H1 (cell line): ENCODE measurements around the gene STK33. TPM values are rescaled to one million over a fixed set of nuclear protein-coding genes. Genes with fewer than 3 reads are reported as not detected.

Experiments
- CTCF ChIA-PET: fragments of 300-600 bp; sonication (Branson Sonifier 250); formaldehyde crosslinking; loops from one replicate; lab custom pipeline; 2021; ENCODE audit not compliant: partially characterized antibody; lab: Charles Lee
- POLR2A ChIA-PET: fragments of 300-600 bp; sonication (Branson Sonifier 250); formaldehyde crosslinking; loops from one replicate; lab custom pipeline; 2021; ENCODE audit warnings: inconsistent platforms; ENCODE audit not compliant: partially characterized antibody; lab: Charles Lee
- DNase-seq, 2 experiments: peaks; one replicate each; pipeline versions ENCODE4 v3.0.0 to v3.0.0-alpha.2; 2010 to 2022; ENCODE audit warnings: low spot score in 2 of 2, low read depth in 1 of 2, mixed read lengths in 1 of 2
- FAIRE-seq: peaks from 2 replicates; lab custom pipeline; 2011; peaks lifted over from hg19 to GRCh38; lab: Jason Lieb, UNC
- H2AFZ ChIP-seq: 2 replicates; pipeline ENCODE4 v1.8.1; 2012; ENCODE audit warnings: low read length, inconsistent platforms
- H2AK5ac ChIP-seq: 2 replicates; pipeline ENCODE4 v1.6.1; 2013; ENCODE audit warnings: low read depth, low read length
- H2BK120ac ChIP-seq: replicated peaks from 2 replicates; pipeline ENCODE3; 2013; ENCODE audit warnings: low read depth, low read length, inconsistent platforms
- H2BK12ac ChIP-seq: 2 replicates; pipeline ENCODE4 v1.6.1; 2013; ENCODE audit warnings: low read depth, low read length
- H2BK15ac ChIP-seq: 2 replicates; pipeline ENCODE4 v1.6.1; 2013; ENCODE audit warnings: low read length
- H2BK20ac ChIP-seq: 2 replicates; pipeline ENCODE4 v1.6.1; 2013; ENCODE audit warnings: low read length
- H2BK5ac ChIP-seq: 2 replicates; pipeline ENCODE4 v1.6.1; 2013; ENCODE audit warnings: low read depth, low read length
- H3K14ac ChIP-seq: 2 replicates; pipeline ENCODE4 v1.6.1; 2013; ENCODE audit warnings: inconsistent platforms; ENCODE audit not compliant: insufficient read length
- H3K18ac ChIP-seq: 2 replicates; pipeline ENCODE4 v1.6.1; 2013; ENCODE audit warnings: low read length; ENCODE audit errors: extremely low read depth
- H3K23ac ChIP-seq: 2 replicates; pipeline ENCODE4 v1.6.1; 2013; ENCODE audit warnings: inconsistent platforms; ENCODE audit not compliant: insufficient read length
- H3K23me2 ChIP-seq: 2 replicates; pipeline ENCODE4 v1.6.1; 2013; ENCODE audit warnings: low read depth, low read length
- H3K27ac ChIP-seq: 2 replicates; pipeline ENCODE4 v1.6.1; 2011; ENCODE audit warnings: low read depth, low read length, inconsistent platforms
- H3K27me3 ChIP-seq, 4 experiments: replicated peaks in 1 of 4; 1 replicate in 1 of 4; 2 replicates in 3 of 4; pipeline versions ENCODE4 v1.6.1 to v1.8.1; 2011 to 2013; ENCODE audit warnings: low read length in 3 of 4, mild to moderate bottlenecking in 3 of 4, inconsistent platforms in 2 of 4, mixed read lengths in 2 of 4, moderate library complexity in 1 of 4; ENCODE audit not compliant: control insufficient read depth in 3 of 4, insufficient read depth in 3 of 4; ENCODE audit errors: extremely low read depth in 1 of 4
- H3K36me3 ChIP-seq, 4 experiments: 2 replicates each; pipeline versions ENCODE4 v1.6.1 to v1.8.1; 2011 to 2013; ENCODE audit warnings: mild to moderate bottlenecking in 4 of 4, low read length in 3 of 4, moderate library complexity in 2 of 4, control low read depth in 1 of 4, inconsistent platforms in 1 of 4; ENCODE audit not compliant: insufficient read depth in 4 of 4, control insufficient read depth in 2 of 4
- H3K4ac ChIP-seq: replicated peaks from 2 replicates; pipeline ENCODE3; 2013; ENCODE audit warnings: low read length, low read depth, mixed read lengths, inconsistent platforms; ENCODE audit not compliant: insufficient read length
- H3K4me1 ChIP-seq, 4 experiments: replicated peaks in 1 of 4; 1 replicate in 1 of 4; 2 replicates in 3 of 4; pipeline versions ENCODE4 v1.6.1 to v1.8.1; 2011 to 2013; ENCODE audit warnings: low read length in 3 of 4, inconsistent platforms in 2 of 4, mixed read lengths in 1 of 4; ENCODE audit not compliant: insufficient read depth in 4 of 4, control insufficient read depth in 3 of 4
- H3K4me2 ChIP-seq, 2 experiments: 2 replicates each; pipeline versions ENCODE4 v1.6.1 to v1.8.1; 2011 to 2013; ENCODE audit warnings: low read depth in 2 of 2, low read length in 2 of 2, control low read depth in 1 of 2, inconsistent platforms in 1 of 2, mild to moderate bottlenecking in 1 of 2; ENCODE audit not compliant: insufficient read depth in 1 of 2
- H3K4me3 ChIP-seq, 4 experiments: fragments of 200-600, 300-600 bp in 1 of 4; sonication (generic), shearing (Covaris generic), sonication (Bioruptor Twin) in 1 of 4; 2 replicates each; pipeline versions ENCODE4 v1.5.1 to v1.8.1; 2011 to 2016; ENCODE audit warnings: low read length in 4 of 4, low read depth in 3 of 4, control low read depth in 2 of 4, inconsistent platforms in 2 of 4, mild to moderate bottlenecking in 2 of 4, mixed read lengths in 1 of 4, moderate library complexity in 1 of 4; ENCODE audit not compliant: insufficient read depth in 2 of 4; ENCODE audit errors: extremely low read depth in 1 of 4
- H3K56ac ChIP-seq: replicated peaks from 2 replicates; pipeline ENCODE3; 2013; ENCODE audit warnings: low read depth, mild to moderate bottlenecking, mixed read lengths, low read length, inconsistent platforms; ENCODE audit not compliant: insufficient read length
- H3K79me1 ChIP-seq: 2 replicates; pipeline ENCODE4 v1.6.1; 2013; ENCODE audit warnings: low read depth, low read length, control low read depth
- H3K79me2 ChIP-seq, 2 experiments: 2 replicates each; pipeline versions ENCODE4 v1.6.1 to v1.8.1; 2012 to 2013; ENCODE audit warnings: low read length in 2 of 2, mild to moderate bottlenecking in 2 of 2, inconsistent platforms in 1 of 2; ENCODE audit not compliant: insufficient read depth in 2 of 2, control insufficient read depth in 1 of 2
- H3K9ac ChIP-seq, 4 experiments: replicated peaks in 1 of 4; 1 replicate in 1 of 4; 2 replicates in 3 of 4; pipeline versions ENCODE4 v1.6.1 to v1.8.1; 2011 to 2013; ENCODE audit warnings: low read depth in 3 of 4, low read length in 3 of 4, control low read depth in 2 of 4, mild to moderate bottlenecking in 2 of 4, moderate library complexity in 2 of 4, inconsistent platforms in 1 of 4; ENCODE audit errors: extremely low read depth in 1 of 4
- H3K9me3 ChIP-seq, 2 experiments: 2 replicates each; pipeline versions ENCODE4 v1.6.1 to v1.8.1; 2012 to 2013; ENCODE audit warnings: mild to moderate bottlenecking in 2 of 2, moderate library complexity in 2 of 2, control low read depth in 1 of 2, inconsistent platforms in 1 of 2, low read depth in 1 of 2, low read length in 1 of 2, mixed read lengths in 1 of 2; ENCODE audit not compliant: insufficient read depth in 2 of 2
- H4K20me1 ChIP-seq, 2 experiments: replicated peaks in 1 of 2; 2 replicates each; pipeline versions ENCODE3 to v1.8.1; 2011 to 2013; ENCODE audit warnings: inconsistent platforms in 2 of 2, low read length in 2 of 2, mild to moderate bottlenecking in 1 of 2; ENCODE audit not compliant: insufficient read depth in 2 of 2, control insufficient read depth in 1 of 2
- H4K5ac ChIP-seq: 2 replicates; pipeline ENCODE4 v1.6.1; 2013; ENCODE audit warnings: low read length, low read depth, mixed read lengths, inconsistent platforms; ENCODE audit not compliant: insufficient read length
- H4K8ac ChIP-seq: 2 replicates; pipeline ENCODE4 v1.8.0; 2013; ENCODE audit warnings: mild to moderate bottlenecking, moderate library complexity, low read length, inconsistent platforms; ENCODE audit not compliant: insufficient read depth; ENCODE audit errors: extremely low read depth
- H4K91ac ChIP-seq: replicated peaks from 2 replicates; pipeline ENCODE3; 2013; ENCODE audit warnings: low read length, mixed read lengths, inconsistent platforms; ENCODE audit not compliant: insufficient read length
- CBX8 ChIP-seq: fragments of 300-800, 300-1000 bp; sonication (generic); IDR thresholded peaks from 2 replicates; pipeline ENCODE4 v1.7.1; 2016; ENCODE audit warnings: low read depth, low read length, borderline replicate concordance
- POLR2AphosphoS5 ChIP-seq: IDR thresholded peaks from 2 replicates; pipeline ENCODE4 v1.6.1; 2011; ENCODE audit warnings: low read depth, low read length
- RNF2 ChIP-seq: fragments of 200-900, 300-1000 bp; sonication (generic); IDR thresholded peaks from 2 replicates; pipeline ENCODE4 v1.7.1; 2016; ENCODE audit warnings: borderline replicate concordance, low read depth, mild to moderate bottlenecking, antibody characterized with exemption, low read length; ENCODE audit not compliant: poor library complexity, severe bottlenecking; ENCODE audit errors: missing control alignments
- RXRA ChIP-seq: IDR thresholded peaks from 2 replicates; pipeline ENCODE4 v1.6.1; 2011; ENCODE audit warnings: low read depth, mild to moderate bottlenecking, low read length, moderate library complexity; ENCODE audit not compliant: insufficient read depth
- SUZ12 ChIP-seq: fragments of 200-600 bp; sonication (generic); IDR thresholded peaks from 2 replicates; pipeline ENCODE4 v1.6.1; 2012; ENCODE audit warnings: mild to moderate bottlenecking, inconsistent platforms, low read length, moderate library complexity, mixed read lengths
- WGBS, 2 experiments: shearing (Covaris generic) in 1 of 2; methylation state at CpG; one replicate each; pipeline versions ENCODE4 v1.1.6 to v1.1.7; 2013 to 2015; ENCODE audit warnings: low lambda C conversion rate in 2 of 2, mixed read lengths in 2 of 2, inconsistent platforms in 1 of 2, low coverage in 1 of 2, missing lambda C conversion rate in 1 of 2; ENCODE audit not compliant: insufficient replicate concordance in 2 of 2, insufficient coverage in 1 of 2, insufficient read length in 1 of 2; ENCODE audit errors: extremely low coverage in 1 of 2, missing lambda C conversion rate in 1 of 2; 5-methylcytosine and 5-hydroxymethylcytosine counted together
- polyA plus RNA-seq, 7 experiments: library from polyadenylated mRNA; depleted of rRNA in 3 of 7; stranded (reverse) in 5 of 7; unstranded in 2 of 7; fragments of >200 nt in 5 of 7; fragments of 200-250 nt in 2 of 7; gene quantifications; 1 replicate in 5 of 7; 2 replicates in 1 of 7; 4 replicates in 1 of 7; pipeline versions ENCODE4 v1.2.1 to v1.2.3, GENCODE V29; 2011 to 2013; ENCODE audit warnings: missing spikeins in 2 of 7, mixed read lengths in 2 of 7
- total RNA-seq: library from RNA; stranded (reverse); fragmentation: NEBNext Ultra II Directional; extraction: Animal tissue kit (Norgen Biotek cat#: 25700); gene quantifications from 2 replicates; pipeline ENCODE4 v1.2.1, GENCODE V29; 2021

Gene STK33
- total and polyA plus RNA-seq, 2 of the 8 experiments (the other 6 are each of a cell fraction or from before 2014, with no cell fraction given) = 8.8 to 25.1 TPM

GRCh38 chr11:8368194-8368593 is 225.8 kb downstream of the STK33 start:
- ChIA-PET POLR2A (interaction anchor here (1.0 kb wide), 1 partner anchor 315 kb away, joined by 3 read pairs; no protein-coding TSS in a partner anchor), CTCF (interaction anchor here (0.9 to 2.6 kb wide), 6 partner anchors 9 to 591 kb away, joined by 3 to 18 read pairs (median 4); partner anchors contain the start of gene LMO1)
- H3K14ac ChIP-seq = no peak overlapping the region
- no peak overlapping the region for H2BK120ac ChIP-seq
- H2AK5ac ChIP-seq = no peak overlapping the region
- no peak overlapping the region for H3K56ac ChIP-seq
- no peak overlapping the region for H4K5ac ChIP-seq
- no peak overlapping the region for H3K18ac ChIP-seq
- no peaks in the 10 kb centered on the region for H3K27me3 ChIP-seq
- H3K79me1 ChIP-seq = no peaks in the 10 kb centered on the region
- no peak overlapping the region for H3K27ac ChIP-seq
- no peak overlapping the region for H3K4me3 ChIP-seq
- H2BK20ac ChIP-seq = no peak overlapping the region
- H2BK15ac ChIP-seq = no peak overlapping the region
- no peaks in the 10 kb centered on the region for H3K23me2 ChIP-seq
- no peak overlapping the region for H2AFZ ChIP-seq
- no peak overlapping the region for H3K4me2 ChIP-seq
- no peaks in the 10 kb centered on the region for H3K4me1 ChIP-seq
- no peak overlapping the region for H4K91ac ChIP-seq
- no peak overlapping the region for H3K4ac ChIP-seq
- no peaks in the 10 kb centered on the region for H3K9me3 ChIP-seq
- FAIRE-seq (no peak), DNase-seq (no peak)
- no peak overlapping the region for H4K8ac ChIP-seq
- no peaks in the 10 kb centered on the region for H4K20me1 ChIP-seq
- H2BK5ac ChIP-seq = no peak overlapping the region
- H3K79me2 ChIP-seq = no peaks in the 10 kb centered on the region
- H3K36me3 ChIP-seq = no peaks in the 10 kb centered on the region
- H2BK12ac ChIP-seq = no peak overlapping the region
- TF ChIP-seq CBX8 (no peak), RXRA (no peak), SUZ12 (no peak), POLR2AphosphoS5 (no peak), RNF2 (no peak)
- WGBS, 2 experiments = 83% methylated on average over 7 of the region's 7 CpGs; no CpG with 5 or more reads in 1 of the 2 experiments
- no peak overlapping the region for H3K9ac ChIP-seq
- no peak overlapping the region for H3K23ac ChIP-seq
